KBM-7 (cell line): ENCODE data around the gene PRSS57.
A peak's percentile ranks its signal among the peaks of the same experiment; 100 is the strongest.
"Not testable (repeated sequence)": the region's sequence is repeated elsewhere in the genome, so short reads cannot be mapped to it uniquely, and the experiment has no call there.

ENCODE experiments used
- DNase-seq: peaks from one replicate; pipeline ENCODE4 v3.0.0-alpha.2; 2015
- in situ Hi-C: fragments of 300-500 bp; cut with MboI; formaldehyde crosslinking; loops from 2 replicates; pipeline ENCODE4 v1.14.3; 2020; ENCODE audit warnings: low sequenced_read_pairs, low pct_unique_long_range_greater_than_20kb, mixed read lengths

The PRSS57 gene

DNA sequence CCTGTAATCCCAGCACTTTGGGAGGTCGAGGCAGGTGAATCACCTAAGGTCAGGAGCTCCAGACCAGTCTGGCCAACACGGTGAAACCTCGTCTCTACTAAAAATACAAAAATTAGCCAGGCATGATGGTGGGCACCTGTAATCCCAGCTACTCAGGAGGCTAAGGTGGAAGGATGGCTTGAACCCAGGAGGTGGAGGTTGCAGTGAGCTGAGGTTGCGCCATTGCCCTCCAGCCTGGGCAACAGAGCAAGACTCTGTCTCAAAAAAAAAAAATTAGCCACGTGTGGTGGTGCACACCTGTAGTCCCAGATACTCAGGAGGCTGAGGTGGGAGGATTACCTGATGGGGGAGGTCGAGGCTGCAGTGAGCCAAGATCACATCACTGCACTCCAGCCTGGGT, 7.6 kb upstream of the PRSS57 start:
- DNase-seq, in situ Hi-C loops: not testable (repeated sequence)

DNA sequence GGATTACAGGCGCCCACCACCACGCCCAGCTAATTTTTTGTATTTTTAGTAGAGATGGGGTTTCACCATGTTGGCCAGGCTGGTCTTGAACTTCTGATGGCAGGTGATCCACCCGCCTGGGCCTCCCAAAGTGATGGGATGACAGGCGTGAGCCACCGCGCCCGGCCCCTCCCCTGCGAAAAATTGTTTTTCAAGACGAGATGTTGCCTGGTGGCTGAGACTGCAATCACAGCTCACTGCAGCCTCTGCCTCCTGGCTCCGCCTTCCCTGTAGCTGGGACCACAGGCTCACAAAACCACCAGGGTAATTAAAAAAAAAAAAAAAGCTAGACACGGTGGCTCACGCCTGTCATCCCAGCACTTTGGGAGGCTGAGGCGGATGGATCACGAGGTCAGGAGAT, 4.6 kb upstream of the PRSS57 start:
- in situ Hi-C loops, result not testable (repeated sequence)
- DNase-seq, result peak; percentile 85

DNA sequence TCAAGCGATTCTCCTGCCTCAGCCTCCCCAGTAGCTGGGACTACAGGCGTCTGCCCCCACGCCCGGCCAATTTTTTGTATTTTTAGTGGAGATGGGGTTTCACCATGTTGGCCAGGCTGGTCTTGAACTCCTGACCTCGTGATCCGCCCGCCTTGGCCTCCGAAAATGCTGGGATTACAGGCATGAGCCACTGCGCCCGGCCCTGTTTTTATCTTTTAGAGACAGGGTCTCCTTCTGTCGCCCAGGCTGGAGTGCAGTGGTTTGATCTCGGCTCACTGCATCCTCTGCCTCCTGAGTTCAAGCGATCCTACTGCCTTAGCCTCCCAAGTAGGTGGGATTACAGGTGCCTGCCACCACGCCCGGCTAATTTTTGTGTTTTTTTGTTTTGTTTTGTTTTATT, 3.3 kb upstream of the PRSS57 start:
- DNase-seq, in situ Hi-C loops: not testable (repeated sequence)

DNA sequence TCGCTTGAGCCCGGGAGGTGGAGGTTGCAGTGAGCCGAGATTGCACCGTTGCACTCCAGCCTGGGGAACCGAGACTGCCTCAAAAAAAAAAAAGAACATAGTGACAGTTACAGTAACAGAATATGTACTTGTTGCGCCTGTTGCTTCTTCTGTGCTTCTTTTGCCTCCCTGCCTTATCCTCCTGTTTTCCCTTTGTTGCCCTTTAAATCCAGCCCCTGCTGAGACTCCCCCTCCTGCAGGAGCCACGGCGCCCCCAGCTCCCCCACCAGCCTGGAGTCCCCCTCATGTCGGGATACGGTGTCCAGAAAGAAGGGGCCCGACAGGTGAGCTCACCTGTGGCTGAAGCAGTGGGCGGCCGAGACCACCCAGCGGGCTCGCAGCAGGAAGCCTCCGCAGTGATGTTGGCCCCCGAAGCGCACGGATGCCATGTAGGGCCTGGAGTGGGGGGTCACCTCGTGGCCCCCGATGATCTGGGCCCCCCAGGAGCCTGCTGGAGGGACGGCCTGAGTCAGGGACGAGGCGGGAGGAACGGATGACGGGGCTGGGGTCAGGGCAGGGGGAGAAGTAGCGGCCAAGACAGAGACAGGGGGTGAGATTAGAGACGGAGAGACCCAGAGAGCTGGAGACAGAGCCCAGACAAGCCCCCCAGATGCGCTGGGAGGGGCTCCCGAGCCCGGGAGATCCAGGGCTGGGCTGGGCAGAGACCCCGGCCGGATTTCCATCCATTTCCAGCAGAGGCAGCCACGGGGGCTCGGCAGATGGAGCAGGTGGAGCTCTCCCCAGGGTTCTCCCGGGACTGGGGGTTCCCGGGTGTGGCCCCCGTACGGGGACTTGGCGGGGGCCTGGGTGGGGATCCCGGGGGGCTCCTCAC, 536 bp downstream of the PRSS57 start:
- peak; percentile 37 for DNase-seq
- in situ Hi-C loops, result no loop called here

DNA sequence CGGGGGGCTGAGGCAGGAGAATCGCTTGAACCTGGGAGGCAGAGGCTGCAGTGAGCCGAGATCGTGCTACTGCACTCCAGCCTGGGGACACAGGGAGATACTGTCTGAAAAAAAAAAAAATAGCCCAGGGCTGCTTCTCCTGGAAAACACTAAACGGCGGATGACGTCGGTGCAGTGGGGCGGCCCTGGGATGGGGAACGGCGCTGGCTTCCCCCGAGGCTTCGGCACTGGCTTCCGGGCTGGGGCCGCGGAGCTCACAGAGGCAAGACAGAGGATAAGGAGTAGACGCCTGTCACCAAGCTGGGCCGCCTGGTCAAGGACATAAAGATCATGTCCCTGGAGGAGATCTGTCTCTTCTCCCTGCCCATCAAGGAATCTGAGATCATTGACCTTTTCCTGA, 5.0 kb downstream of the PRSS57 start:
- no peak for DNase-seq
- in situ Hi-C loops, result no loop called here

DNA sequence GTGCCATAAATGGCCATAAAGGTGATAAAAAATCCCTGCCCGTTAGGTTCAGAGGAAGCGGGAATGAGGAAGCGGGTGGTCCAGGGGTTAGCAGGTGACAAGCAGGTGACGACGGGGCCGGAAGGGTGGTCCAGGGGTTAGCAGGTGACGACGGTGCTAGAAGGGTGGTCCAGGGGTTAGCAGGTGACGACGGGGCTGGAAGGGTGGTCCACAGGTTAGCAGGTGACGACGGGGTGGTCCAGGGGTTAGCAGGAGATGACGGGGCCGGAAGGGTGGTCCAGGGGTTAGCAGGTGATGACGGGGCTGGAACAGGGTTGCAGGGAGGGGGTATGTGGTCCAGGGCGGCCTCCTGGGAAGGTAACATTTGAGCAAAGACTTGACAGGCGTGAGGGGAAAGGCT, 6.3 kb downstream of the PRSS57 start:
- DNase-seq, result no peak

DNA sequence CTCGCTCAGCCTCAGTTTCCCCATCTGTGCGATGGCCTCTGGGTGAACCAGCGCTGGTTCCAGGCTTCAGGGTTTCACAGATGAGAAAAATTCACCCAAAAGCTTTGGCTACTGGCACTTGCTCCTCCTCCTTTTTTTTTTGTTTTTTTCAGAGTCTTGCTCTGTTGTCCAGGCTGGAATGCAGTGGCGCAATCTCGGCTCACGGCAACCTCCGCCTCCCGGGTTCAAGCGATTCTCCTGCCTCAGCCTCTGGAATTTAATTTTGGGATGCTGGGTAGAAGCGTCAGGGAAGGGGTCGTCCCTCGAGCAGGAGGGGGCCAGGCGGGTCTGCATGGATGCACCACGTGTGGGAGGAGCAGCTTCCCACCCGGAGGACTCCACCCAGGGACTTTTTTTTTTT, 7.0 kb downstream of the PRSS57 start:
- no peak for DNase-seq
- in situ Hi-C loops, result no loop called here

More for the DNA sequence above, 6.3 kb downstream of the PRSS57 start:
- in situ Hi-C loops, result no loop called here

DNA sequence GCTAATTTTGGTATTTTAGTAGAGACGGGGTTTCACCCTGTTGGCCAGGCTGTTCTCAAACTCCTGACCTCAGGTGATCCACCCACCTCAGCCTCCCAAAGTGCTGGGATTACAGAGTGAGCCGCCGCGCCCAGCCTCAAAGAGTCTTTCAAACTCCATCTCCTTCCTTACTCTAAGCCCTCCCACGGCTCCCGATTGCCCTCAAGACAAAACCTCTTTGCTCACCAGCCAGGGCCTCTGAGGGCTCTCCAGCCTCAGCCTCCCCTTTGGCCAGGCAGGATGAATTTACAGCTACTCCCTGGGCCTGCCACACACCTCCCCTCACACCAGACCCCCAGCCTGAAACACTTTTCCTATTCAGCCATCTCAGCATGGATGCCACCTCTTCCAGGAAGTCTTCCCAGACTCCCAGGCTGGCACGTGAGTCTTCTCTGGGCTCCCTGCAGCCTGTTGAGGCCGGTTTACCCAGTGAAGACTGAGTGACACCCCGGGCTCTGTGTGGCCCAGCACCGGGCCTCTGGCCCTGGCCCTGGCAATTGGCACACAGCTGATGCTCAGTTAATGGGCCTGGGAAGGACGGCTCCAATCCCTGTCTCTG, 7.6 kb downstream of the PRSS57 start:
- in situ Hi-C loops, result no loop called here
- DNase-seq, result no peak

DNA sequence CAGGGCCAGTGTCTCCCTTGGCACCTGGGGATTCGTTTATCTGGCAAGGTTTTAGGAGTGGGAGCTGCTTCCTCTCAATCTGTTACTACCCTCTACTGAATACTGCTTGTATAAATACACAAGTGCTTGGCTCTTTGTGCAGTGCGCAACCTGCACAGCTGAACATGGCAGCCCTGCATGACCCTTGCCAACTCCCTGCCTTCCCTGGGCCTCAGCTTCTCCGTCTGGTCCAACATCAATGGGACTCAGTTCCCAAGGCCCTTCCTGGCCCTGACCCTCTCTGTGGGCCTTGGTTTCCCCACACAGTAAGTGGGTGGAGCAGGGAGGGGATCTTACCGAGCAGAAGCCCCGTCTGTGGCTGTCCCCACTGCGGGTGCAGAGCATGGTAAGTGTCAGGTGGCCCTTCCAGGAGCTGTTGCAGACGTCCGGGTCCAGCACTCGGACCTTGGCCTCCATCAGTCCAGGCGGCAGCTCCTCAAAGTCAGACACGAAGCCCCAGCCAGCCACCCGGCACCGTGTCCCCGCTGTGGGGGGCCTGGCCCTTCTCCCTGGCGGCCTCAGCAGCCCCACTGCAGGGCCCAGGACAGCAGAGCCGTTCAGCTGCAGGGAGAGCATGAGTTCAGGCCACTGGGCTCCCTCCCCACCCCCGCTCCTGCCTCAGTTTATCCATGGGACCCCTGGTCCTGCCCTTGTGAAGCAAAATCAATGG, 8.5 kb downstream of the PRSS57 start:
- no peak for DNase-seq
- in situ Hi-C loops, result no loop called here

DNA sequence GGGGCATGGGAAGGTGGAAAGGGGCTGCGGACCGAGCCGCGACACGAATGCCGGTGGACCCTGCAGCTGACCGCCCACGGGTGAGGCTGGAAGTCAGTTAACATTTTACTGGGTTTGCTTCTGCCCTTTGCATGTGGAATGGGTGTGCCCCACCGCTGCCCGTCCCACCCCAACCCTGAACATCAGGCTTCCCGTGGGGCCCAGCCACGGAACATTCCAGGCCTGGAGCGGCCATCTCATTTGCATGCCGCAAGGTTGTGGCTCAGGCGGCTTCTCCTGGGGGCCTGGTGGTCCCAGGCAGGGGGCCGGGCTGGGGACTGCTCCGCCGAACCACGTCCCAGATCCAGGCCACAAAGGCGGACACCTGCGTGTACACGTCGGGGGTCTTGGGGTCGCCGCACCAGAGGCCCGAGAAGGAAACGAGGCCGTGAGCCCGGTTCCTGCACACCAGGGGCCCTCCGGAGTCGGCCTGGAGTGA, 9.8 kb downstream of the PRSS57 start:
- in situ Hi-C loops, result no loop called here
- DNase-seq, result no peak

DNA sequence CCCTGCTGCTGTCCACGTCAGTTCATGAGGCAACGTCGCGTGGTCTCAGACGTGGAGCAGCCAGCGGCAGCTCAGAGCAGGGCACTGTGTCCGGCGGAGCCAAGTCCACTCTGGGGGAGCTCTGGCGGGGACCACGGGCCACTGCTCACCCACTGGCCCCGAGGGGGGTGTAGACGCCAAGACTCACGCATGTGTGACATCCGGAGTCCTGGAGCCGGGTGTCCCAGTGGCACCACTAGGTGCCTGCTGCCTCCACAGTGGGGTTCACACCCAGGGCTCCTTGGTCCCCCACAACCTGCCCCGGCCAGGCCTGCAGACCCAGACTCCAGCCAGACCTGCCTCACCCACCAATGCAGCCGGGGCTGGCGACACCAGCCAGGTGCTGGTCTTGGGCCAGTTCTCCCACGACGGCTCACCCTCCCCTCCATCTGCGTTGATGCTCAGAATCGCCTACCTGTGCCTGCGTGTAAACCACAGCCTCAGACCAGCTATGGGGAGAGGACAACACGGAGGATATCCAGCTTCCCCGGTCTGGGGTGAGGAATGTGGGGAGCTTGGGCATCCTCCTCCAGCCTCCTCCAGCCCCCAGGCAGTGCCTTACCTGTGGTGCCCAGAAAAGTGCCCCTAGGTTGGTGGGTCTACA, 12.5 kb downstream of the PRSS57 start:
- DNase-seq, result no peak
- in situ Hi-C loops, result no loop called here

DNA sequence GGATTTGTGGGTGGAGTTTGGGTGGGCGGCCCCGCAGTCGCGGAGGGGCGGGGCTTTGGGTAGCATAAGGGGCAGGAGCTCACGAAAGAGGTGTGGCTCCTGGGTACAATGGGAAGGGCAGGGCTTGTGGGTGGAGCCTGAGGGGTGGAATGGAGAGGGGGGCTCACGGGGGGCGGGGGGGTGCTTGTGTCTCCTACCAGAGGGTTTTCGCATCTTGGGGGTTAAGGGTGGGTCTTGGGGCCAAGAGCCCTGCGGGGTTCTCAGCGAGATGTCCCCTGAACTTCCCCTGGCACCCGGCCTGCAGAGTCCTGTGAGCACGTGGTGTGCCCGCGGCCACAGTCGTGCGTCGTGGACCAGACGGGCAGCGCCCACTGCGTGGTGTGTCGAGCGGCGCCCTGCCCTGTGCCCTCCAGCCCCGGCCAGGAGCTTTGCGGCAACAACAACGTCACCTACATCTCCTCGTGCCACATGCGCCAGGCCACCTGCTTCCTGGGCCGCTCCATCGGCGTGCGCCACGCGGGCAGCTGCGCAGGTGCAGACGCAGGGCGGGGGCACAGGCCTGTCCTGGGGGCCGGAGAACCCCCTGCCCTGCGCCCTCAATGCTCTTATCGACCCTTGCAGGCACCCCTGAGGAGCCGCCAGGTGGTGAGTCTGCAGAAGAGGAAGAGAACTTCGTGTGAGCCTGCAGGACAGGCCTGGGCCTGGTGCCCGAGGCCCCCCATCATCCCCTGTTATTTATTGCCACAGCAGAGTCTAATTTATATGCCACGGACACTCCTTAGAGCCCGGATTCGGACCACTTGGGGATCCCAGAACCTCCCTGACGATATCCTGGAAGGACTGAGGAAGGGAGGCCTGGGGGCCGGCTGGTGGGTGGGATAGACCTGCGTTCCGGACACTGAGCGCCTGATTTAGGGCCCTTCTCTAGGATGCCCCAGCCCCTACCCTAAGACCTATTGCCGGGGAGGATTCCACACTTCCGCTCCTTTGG, 13.9 kb downstream of the PRSS57 start:
- in situ Hi-C loops, result no loop called here
- peak; percentile 70 for DNase-seq

DNA sequence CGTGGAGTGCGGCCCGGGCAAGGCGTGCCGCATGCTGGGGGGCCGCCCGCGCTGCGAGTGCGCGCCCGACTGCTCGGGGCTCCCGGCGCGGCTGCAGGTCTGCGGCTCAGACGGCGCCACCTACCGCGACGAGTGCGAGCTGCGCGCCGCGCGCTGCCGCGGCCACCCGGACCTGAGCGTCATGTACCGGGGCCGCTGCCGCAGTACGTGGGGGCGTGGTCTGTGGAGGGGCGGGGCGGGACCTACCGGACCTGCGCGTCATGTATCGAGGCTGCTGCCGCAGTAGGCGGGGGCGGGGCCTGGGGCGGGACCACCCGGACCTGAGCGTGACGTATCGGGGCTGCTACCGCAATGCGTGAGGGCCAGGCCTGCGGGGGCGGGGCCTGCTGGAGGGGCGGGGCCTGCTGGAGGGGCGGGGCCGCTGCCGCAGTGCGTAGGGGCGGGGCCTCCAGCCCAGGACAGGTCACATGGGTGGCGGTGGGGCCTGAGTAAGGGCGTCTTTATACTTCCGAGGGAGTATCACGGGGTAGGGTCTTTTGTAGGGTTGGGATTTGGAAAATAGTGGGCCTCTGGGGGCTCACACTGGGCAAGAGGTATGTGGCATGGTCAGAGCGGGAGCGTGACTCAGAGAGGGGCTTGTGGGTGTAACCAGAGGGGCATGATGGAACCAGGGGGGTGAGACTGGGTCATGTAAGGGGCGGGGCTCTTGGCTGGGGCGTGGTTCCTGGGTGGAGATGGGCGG, 14.8 kb downstream of the PRSS57 start:
- peak; percentile 93 for DNase-seq
- in situ Hi-C loops, result no loop called here

DNA sequence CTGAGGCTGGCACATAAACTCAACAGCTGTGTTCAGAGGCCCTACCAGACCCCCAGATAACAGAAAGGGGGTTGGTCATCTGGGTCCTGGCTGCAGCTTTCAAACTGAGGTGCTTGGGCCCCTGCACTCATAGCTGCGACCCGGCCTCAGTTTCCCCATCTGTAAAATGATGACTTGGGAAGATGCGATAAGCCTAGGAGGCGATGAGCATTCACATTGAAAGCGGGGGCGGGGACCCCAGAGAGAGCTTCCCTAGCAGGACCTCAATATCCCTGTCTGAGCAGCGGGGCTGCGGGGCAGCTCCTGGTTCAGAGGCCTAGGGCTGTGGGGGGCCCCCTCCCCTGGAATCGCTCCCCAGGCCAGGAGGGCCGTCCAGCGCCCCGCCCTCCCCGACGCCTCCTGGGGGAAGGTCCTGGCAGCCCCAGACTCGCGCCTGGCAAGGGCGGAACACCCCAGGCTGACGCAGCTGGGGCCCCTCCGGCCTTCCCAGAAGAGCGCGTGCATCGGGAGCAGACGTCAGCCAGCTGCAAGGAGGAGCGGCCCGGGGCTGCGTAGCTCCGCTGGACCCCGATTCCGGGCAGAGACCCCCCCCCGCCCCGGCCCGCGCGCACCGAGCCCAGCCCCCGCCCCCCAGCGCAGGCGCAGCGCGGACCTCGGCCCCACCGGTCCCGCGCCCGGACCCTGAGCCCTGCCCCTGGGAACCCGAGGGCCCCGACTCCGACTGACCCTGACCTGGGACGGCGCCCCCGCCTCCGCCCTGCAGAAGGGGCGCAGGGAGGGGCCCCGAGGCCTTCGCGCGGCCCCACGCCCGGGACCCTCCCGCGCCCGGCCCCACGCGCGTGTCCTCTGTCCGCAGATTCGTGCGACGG, 15.6 kb downstream of the PRSS57 start:
- in situ Hi-C loops, result no loop called here
- DNase-seq, result peak; percentile 40

DNA sequence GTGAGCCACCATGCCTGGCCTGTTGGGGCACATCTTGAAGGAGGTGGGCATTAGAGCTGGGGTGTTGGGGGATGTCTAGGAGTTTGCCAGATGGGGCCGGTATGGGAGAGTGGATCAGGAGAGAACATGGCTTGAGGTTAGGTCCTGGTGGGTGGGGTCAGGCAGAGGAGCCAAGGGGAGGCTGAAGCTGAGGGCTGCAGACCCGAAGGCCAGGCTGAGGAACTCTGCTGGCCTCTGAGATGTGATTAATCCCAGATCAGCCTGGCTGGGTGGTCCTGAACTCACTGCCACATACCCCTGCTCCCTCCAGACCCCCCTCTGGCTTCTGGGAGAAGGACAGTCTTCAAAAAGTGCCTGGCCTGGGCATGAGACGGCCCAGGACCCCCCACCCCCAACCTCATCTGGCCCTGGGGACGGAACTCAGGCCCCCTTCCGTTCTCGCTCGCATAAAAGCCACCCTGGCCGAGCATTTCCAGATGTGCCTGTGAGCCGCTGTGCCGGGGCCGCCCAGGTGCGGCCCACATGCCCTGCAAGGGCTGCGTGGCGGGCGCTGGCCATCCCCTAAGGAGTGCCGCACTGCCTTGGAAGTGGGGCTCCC, 16.4 kb downstream of the PRSS57 start:
- no peak for DNase-seq
- in situ Hi-C loops, result no loop called here

DNA sequence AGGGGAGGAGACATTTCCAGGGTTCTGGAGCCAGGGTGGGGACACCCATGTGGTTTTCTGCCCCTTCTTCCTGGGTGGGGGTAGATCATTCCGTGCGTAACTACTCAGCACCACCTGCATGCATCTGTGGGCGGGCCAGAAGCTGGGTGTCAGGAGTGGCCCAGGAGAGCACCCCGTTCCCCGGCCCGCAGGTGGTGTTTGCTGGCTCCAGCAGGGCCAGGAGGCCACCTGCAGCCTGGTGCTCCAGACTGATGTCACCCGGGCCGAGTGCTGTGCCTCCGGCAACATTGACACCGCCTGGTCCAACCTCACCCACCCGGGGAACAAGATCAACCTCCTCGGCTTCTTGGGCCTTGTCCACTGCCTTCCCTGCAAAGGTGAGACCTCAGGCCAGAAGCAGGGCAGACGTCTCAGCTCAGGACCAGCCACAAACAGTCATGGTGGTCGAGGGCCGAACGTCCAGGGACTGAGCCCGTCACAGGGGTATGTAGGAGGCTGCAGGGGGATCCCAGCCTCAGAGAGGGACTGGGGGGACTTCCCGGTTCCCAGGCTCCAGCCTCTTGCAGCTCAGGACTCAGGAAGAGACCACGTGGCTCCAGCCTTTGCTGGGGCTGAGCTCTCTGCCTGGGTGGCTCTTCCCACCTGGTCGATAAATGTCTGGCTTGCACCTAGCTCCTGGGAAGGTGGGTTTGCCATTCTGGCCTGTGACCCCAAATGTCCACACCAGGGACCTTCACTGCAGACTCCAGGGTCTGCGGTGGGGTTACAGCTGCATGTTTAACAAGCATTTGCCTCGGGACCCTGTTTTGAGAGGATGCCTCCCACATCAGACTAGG, 17.4 kb downstream of the PRSS57 start:
- no peak for DNase-seq
- in situ Hi-C loops, result no loop called here
